Small intestine (tissue), 7 donors: ENCODE results near the gene APBB1IP. TPM values are rescaled to one million over a fixed set of nuclear protein-coding genes. Genes with fewer than 3 reads are reported as not detected.

Experiments
- DNase-seq, 2 donors: peaks; one replicate each; pipeline versions ENCODE4 v3.0.0 to v3.0.0-alpha.2; 2013
- FAIRE-seq: peaks from 2 replicates; lab custom pipeline; 2012; peaks lifted over from hg19 to GRCh38; lab: Jason Lieb, UNC
- H3K27ac ChIP-seq, 3 donors: one replicate each; pipeline ENCODE4 v1.5.1; 2013; ENCODE audit warnings: low read length in 2 of 3, mild to moderate bottlenecking in 2 of 3, control low read depth in 1 of 3, inconsistent platforms in 1 of 3, low read depth in 1 of 3, moderate library complexity in 1 of 3
- H3K27me3 ChIP-seq, 3 donors: one replicate each; pipeline ENCODE4 v1.6.1; 2013; ENCODE audit warnings: low read length in 3 of 3, inconsistent platforms in 1 of 3; ENCODE audit not compliant: control insufficient read depth in 3 of 3, insufficient read depth in 3 of 3
- H3K36me3 ChIP-seq, 3 donors: one replicate each; pipeline ENCODE4 v1.6.1; 2013; ENCODE audit warnings: low read length in 3 of 3, inconsistent platforms in 1 of 3, low read depth in 1 of 3, mild to moderate bottlenecking in 1 of 3, moderate library complexity in 1 of 3; ENCODE audit not compliant: control insufficient read depth in 3 of 3, insufficient read depth in 2 of 3
- H3K4me1 ChIP-seq, 3 donors: one replicate each; pipeline ENCODE4 v1.6.1; 2013; ENCODE audit warnings: low read length in 2 of 3, inconsistent platforms in 1 of 3, low read depth in 1 of 3, mild to moderate bottlenecking in 1 of 3, moderate library complexity in 1 of 3; ENCODE audit not compliant: control insufficient read depth in 3 of 3, insufficient read depth in 2 of 3
- H3K4me3 ChIP-seq, 3 donors: one replicate each; pipeline ENCODE4 v1.5.1; 2013; ENCODE audit warnings: low read length in 3 of 3, control low read depth in 1 of 3, inconsistent platforms in 1 of 3, low read depth in 1 of 3, mild to moderate bottlenecking in 1 of 3, moderate library complexity in 1 of 3
- H3K9me3 ChIP-seq, 2 donors: one replicate each; pipeline ENCODE4 v1.6.1; 2013; ENCODE audit warnings: low read depth in 1 of 2, low read length in 1 of 2; ENCODE audit not compliant: control insufficient read depth in 2 of 2, insufficient read depth in 1 of 2
- WGBS, 3 donors: extraction: QIAGEN DNeasy Blood & Tissue Kit; methylation state at CpG; one replicate each; pipeline ENCODE4 v1.1.7; 2013; 5-methylcytosine and 5-hydroxymethylcytosine counted together
- polyA plus RNA-seq, 4 donors: library from polyadenylated mRNA; stranded (reverse) in 3 of 4; unstranded in 1 of 4; fragments of 200-250 nt in 3 of 4; fragments of 120-200 nt in 1 of 4; gene quantifications; one replicate each; pipeline versions ENCODE4 v1.2.1 to v1.2.3, GENCODE V29; 2013
- donor health status: healthy with polysubstance abuse.
- donor health status: control.
- donor health status: control.
- donor health status: Bipolar disorder and iron deficiency.
- donor health status: healthy.

APBB1IP gene
- polyA plus RNA-seq, 4 donors, result 1.1 to 4.6 (median 2.9) TPM

- peaks cover 0 to 2% (median 0%) of the 10 kb centered on the region in 3 donors for H3K27me3 ChIP-seq
- H3K4me3 ChIP-seq, result no peak overlapping the region
- H3K36me3 ChIP-seq, result no peaks in the 10 kb centered on the region
- no peaks in the 10 kb centered on the region for H3K9me3 ChIP-seq
- no peak for DNase-seq
- no peak for FAIRE-seq
- 49 to 80% (median 55%) methylated on average over 6 of the region's 6 CpGs for WGBS, 3 donors
- no peak overlapping the region for H3K27ac ChIP-seq
- H3K4me1 ChIP-seq, result no peaks in the 10 kb centered on the region
Measured at GRCh38 chr10:26410356-26410755, 27.8 kb upstream of the APBB1IP start.

- Histone ChIP-seq H3K4me3 (no peak overlapping the region), H3K36me3 (no peaks in the 10 kb centered on the region), H3K27me3 (no peaks in the 10 kb centered on the region), H3K27ac (no peak overlapping the region), H3K9me3 (no peaks in the 10 kb centered on the region), H3K4me1 (no peaks in the 10 kb centered on the region)
- WGBS, 3 donors, result 47 to 53% (median 52%) methylated on average over 1 of the region's 1 CpG
- FAIRE-seq (no peak), DNase-seq (no peak)
Measured at GRCh38 chr10:26412932-26413331, 25.2 kb upstream of the APBB1IP start.

GRCh38 chr10:26413375-26413774 lies 24.8 kb upstream of the APBB1IP start:
- DNase-seq, result no peak
- WGBS, 3 donors, result 65 to 71% (median 67%) methylated on average over 2 of the region's 2 CpGs
- Histone ChIP-seq H3K36me3 (no peaks in the 10 kb centered on the region), H3K4me3 (no peak overlapping the region), H3K9me3 (no peaks in the 10 kb centered on the region), H3K27ac (no peak overlapping the region), H3K4me1 (no peaks in the 10 kb centered on the region), H3K27me3 (no peaks in the 10 kb centered on the region)
- no peak for FAIRE-seq

- DNase-seq, result no peak
- no peaks in the 10 kb centered on the region for H3K36me3 ChIP-seq
- H3K27ac ChIP-seq, result no peak overlapping the region
- no peaks in the 10 kb centered on the region for H3K27me3 ChIP-seq
- H3K4me3 ChIP-seq, result no peak overlapping the region
- H3K9me3 ChIP-seq, result no peaks in the 10 kb centered on the region
- no peak for FAIRE-seq
- no peaks in the 10 kb centered on the region for H3K4me1 ChIP-seq
- 64 to 76% (median 64%) methylated on average over 3 of the region's 3 CpGs for WGBS, 3 donors
Measured at GRCh38 chr10:26417136-26417535, 21.0 kb upstream of the APBB1IP start.

GRCh38 chr10:26422977-26423376 lies 15.2 kb upstream of the APBB1IP start:
- no peaks in the 10 kb centered on the region for H3K27me3 ChIP-seq
- DNase-seq, result no peak
- H3K36me3 ChIP-seq, result no peaks in the 10 kb centered on the region
- H3K27ac ChIP-seq, result no peak overlapping the region
- H3K4me3 ChIP-seq, result no peak overlapping the region
- H3K9me3 ChIP-seq, result no peaks in the 10 kb centered on the region
- 71 to 84% (median 83%) methylated on average over 3 of the region's 3 CpGs for WGBS, 3 donors
- no peak for FAIRE-seq
- H3K4me1 ChIP-seq, result no peaks in the 10 kb centered on the region

- H3K4me1 ChIP-seq, result no peaks in the 10 kb centered on the region
- H3K27me3 ChIP-seq, result no peaks in the 10 kb centered on the region
- H3K4me3 ChIP-seq, result no peak overlapping the region
- no peaks in the 10 kb centered on the region for H3K9me3 ChIP-seq
- no peaks in the 10 kb centered on the region for H3K36me3 ChIP-seq
- no peak overlapping the region for H3K27ac ChIP-seq
- WGBS, 3 donors, result 83 to 91% (median 88%) methylated on average over 3 of the region's 3 CpGs
- DNase-seq, result no peak
- FAIRE-seq, result no peak
Measured at GRCh38 chr10:26423722-26424121, 14.4 kb upstream of the APBB1IP start.

GRCh38 chr10:26430641-26431163 lies 7.4 kb upstream of the APBB1IP start:
- Histone ChIP-seq H3K27me3 (no peaks in the 10 kb centered on the region), H3K4me1 (no peaks in the 10 kb centered on the region), H3K4me3 (no peak overlapping the region), H3K27ac (peak overlapping the region in 1 of 3 donors; percentile 65), H3K36me3 (no peaks in the 10 kb centered on the region), H3K9me3 (no peaks in the 10 kb centered on the region)
- DNase-seq (peak in 1 of 2 donors; percentile 20), FAIRE-seq (peak; percentile 36)
- 22 to 43% (median 31%) methylated on average over 4 of the region's 4 CpGs for WGBS, 3 donors

GRCh38 chr10:26432938-26433337 lies 5.2 kb upstream of the APBB1IP start:
- no peak for FAIRE-seq
- WGBS, 3 donors, result 85 to 100% (median 91%) methylated on average over 1 of the region's 1 CpG
- Histone ChIP-seq H3K27ac (no peak overlapping the region), H3K9me3 (no peaks in the 10 kb centered on the region), H3K4me1 (no peaks in the 10 kb centered on the region), H3K4me3 (no peak overlapping the region), H3K27me3 (peaks cover 0 to 4% (median under 1%) of the 10 kb centered on the region in 3 donors), H3K36me3 (no peaks in the 10 kb centered on the region)
- no peak for DNase-seq

GRCh38 chr10:26435852-26436251 lies 2.3 kb upstream of the APBB1IP start:
- Histone ChIP-seq H3K4me3 (no peak overlapping the region), H3K27ac (no peak overlapping the region), H3K27me3 (peaks cover 0 to 16% (median 6%) of the 10 kb centered on the region in 3 donors), H3K36me3 (no peaks in the 10 kb centered on the region), H3K4me1 (no peaks in the 10 kb centered on the region), H3K9me3 (no peaks in the 10 kb centered on the region)
- no peak for FAIRE-seq
- no peak for DNase-seq
- WGBS, 3 donors, result 47 to 96% (median 66%) methylated on average over 1 of the region's 1 CpG
